Hematopoietic multipotent progenitor cell (in vitro differentiated cells): ENCODE data around the gene CNDP1. TPM values are rescaled to one million over a fixed set of nuclear protein-coding genes. Genes with fewer than 3 reads are reported as not detected.

Source experiments
- DNase-seq, 3 donors: peaks; one replicate each; pipeline ENCODE4 v3.0.0-alpha.2; 2011 to 2015; ENCODE audit warnings: low read depth in 2 of 3, low spot score in 2 of 3
- total RNA-seq: library from RNA; depleted of rRNA; stranded (reverse); fragments of >200 nt; gene quantifications from one replicate; pipeline ENCODE4 v1.2.3, GENCODE V29; 2012

The CNDP1 gene
- total RNA-seq, 1 donor, result not detected

GRCh38 chr18:74573053-74573452, 38.8 kb downstream of the CNDP1 start:
- DNase-seq, result no peak

GRCh38 chr18:74574916-74575315, 40.6 kb downstream of the CNDP1 start:
- no peak for DNase-seq

GRCh38 chr18:74577019-74577418, 42.7 kb downstream of the CNDP1 start:
- no peak for DNase-seq

- DNase-seq, result no peak
These were observed 45.3 kb downstream of the CNDP1 start for GRCh38 chr18:74579496-74580065.

GRCh38 chr18:74582642-74583041, 48.3 kb downstream of the CNDP1 start:
- no peak for DNase-seq

GRCh38 chr18:74587441-74587840, 53.1 kb downstream of the CNDP1 start:
- DNase-seq, result no peak

- DNase-seq, result no peak
These were observed 54.7 kb downstream of the CNDP1 start for GRCh38 chr18:74589021-74589420.

GRCh38 chr18:74589811-74590210, 55.5 kb downstream of the CNDP1 start:
- DNase-seq, result no peak

- no peak for DNase-seq
These were observed 56.4 kb downstream of the CNDP1 start for GRCh38 chr18:74590671-74591070.

- DNase-seq, result no peak
These were observed 61.1 kb downstream of the CNDP1 start for GRCh38 chr18:74595431-74595830.

- no peak for DNase-seq
These were observed 62.8 kb downstream of the CNDP1 start for GRCh38 chr18:74597034-74597661.

- DNase-seq, result peak; percentile 87 to 94 (median 92)
These were observed 63.5 kb downstream of the CNDP1 start, which contains the start of gene ZNF407 for GRCh38 chr18:74597662-74598349. Gene ZNF407, plus strand, starts transcription at chr18:74597870. Its CDS starts 33,150 bp downstream, at chr18:74631020.

- DNase-seq, result peak in 2 of 3 donors; percentile 77 to 85
These were observed 64.2 kb downstream of the CNDP1 start for GRCh38 chr18:74598350-74599001.

GRCh38 chr18:74604361-74604760, 70.1 kb downstream of the CNDP1 start:
- DNase-seq, result no peak

GRCh38 chr18:74604774-74605173, 70.5 kb downstream of the CNDP1 start:
- no peak for DNase-seq

GRCh38 chr18:74608681-74609080, 74.4 kb downstream of the CNDP1 start:
- DNase-seq, result no peak

- DNase-seq, result no peak
These were observed 75.2 kb downstream of the CNDP1 start for GRCh38 chr18:74609535-74609934.

- DNase-seq, result no peak
These were observed 75.8 kb downstream of the CNDP1 start for GRCh38 chr18:74610051-74610615.

GRCh38 chr18:74610860-74611259, 76.6 kb downstream of the CNDP1 start:
- no peak for DNase-seq

GRCh38 chr18:74611765-74612164, 77.5 kb downstream of the CNDP1 start:
- no peak for DNase-seq

GRCh38 chr18:74613381-74613780, 79.1 kb downstream of the CNDP1 start:
- DNase-seq, result no peak
